Measurements from ENCODE around the gene OCEL1. TPM values are rescaled to one million over a fixed set of nuclear protein-coding genes. Genes with fewer than 3 reads are reported as not detected.

OCEL1 gene
- total and polyA plus RNA-seq, 2 of the 13 experiments (the other 11 are each of a cell fraction or from before 2014, with no cell fraction given) = 10.6 to 17.2 TPM

DNA sequence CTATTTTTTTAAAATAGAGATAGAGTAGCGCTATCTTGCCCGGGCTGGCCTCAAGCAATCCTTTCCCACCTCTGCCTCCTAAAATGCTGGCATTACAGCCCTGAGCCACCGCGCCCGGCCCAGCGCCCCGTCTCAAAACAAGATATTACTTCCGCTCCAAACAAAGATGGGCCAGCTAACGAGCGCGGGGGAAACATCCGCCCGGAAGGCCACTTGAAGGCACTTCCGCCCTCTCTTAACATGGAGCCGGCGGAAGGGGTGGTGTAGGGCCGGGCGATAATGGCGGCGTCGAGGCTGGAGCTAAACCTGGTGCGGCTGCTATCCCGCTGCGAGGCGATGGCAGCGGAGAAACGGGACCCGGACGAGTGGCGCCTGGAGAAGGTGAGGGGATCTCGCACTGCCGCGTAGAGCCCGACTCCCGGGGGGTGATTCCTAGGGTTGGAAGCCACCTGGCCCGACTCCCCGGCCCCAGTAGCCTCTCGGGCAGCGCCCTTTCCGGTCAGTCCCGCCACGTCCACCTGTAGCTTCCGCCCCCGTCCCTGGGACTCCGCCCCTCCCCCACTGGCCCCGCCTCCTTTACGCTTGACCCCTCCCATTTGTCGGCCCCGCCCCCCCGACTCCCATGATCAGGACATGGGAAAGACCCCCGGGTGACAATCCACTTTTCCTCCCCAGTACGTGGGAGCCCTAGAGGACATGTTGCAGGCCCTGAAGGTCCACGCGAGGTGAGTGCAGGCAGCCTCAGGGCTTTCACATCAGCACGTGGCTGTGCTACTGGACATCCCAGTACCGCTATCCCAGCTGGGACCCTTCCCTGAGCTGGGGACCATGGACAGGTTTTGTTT is 10.7 kb upstream of the OCEL1 start, which contains the start of gene USE1 (continued):
- TF ChIP-seq RNF219 (CRISPR knock-in tag; IDR thresholded peaks at IDR 0.05) (no peak; the same call in 1 of the 2 replicates), KLF11 (CRISPR knock-in tag; IDR thresholded peaks at IDR 0.05) (0 out of 2 replicates have a peak, but pooled peaks have one; percentile 7), ZNF782 (CRISPR knock-in tag; IDR thresholded peaks at IDR 0.05; ENCODE audit: borderline replicate concordance) (no peak), ZNF780A (CRISPR knock-in tag; IDR thresholded peaks at IDR 0.05) (no peak), MAFF (IDR thresholded peaks at IDR 0.05; ENCODE audit: low read depth, low read length) (no peak), ZNF546 (CRISPR knock-in tag; conservative IDR thresholded peaks at IDR 0.05) (no peak), RAD21 (CRISPR knock-in tag; IDR thresholded peaks at IDR 0.05) (peak; percentile 68), ZNF605 (CRISPR knock-in tag; IDR thresholded peaks at IDR 0.05) (peak; percentile 61; the same call in 1 of the 2 replicates), ZFP41 (CRISPR knock-in tag; IDR thresholded peaks at IDR 0.05; ENCODE audit: borderline replicate concordance) (no peak), PRDM15 (CRISPR knock-in tag; IDR thresholded peaks at IDR 0.05) (no peak), ZNF773 (CRISPR knock-in tag; IDR thresholded peaks at IDR 0.05; ENCODE audit: borderline replicate concordance) (no peak), SNAI1 (CRISPR knock-in tag; IDR thresholded peaks at IDR 0.05; ENCODE audit: borderline replicate concordance) (peak; percentile 76; the same call in 1 of the 2 replicates), ZNF672 (CRISPR knock-in tag; IDR thresholded peaks at IDR 0.05) (no peak), HIVEP1 (CRISPR knock-in tag; IDR thresholded peaks at IDR 0.05) (peak; percentile 64), TCF7 (IDR thresholded peaks at IDR 0.05; ENCODE audit: low read depth) (no peak)
- TF ChIP-seq, protein P1, sequence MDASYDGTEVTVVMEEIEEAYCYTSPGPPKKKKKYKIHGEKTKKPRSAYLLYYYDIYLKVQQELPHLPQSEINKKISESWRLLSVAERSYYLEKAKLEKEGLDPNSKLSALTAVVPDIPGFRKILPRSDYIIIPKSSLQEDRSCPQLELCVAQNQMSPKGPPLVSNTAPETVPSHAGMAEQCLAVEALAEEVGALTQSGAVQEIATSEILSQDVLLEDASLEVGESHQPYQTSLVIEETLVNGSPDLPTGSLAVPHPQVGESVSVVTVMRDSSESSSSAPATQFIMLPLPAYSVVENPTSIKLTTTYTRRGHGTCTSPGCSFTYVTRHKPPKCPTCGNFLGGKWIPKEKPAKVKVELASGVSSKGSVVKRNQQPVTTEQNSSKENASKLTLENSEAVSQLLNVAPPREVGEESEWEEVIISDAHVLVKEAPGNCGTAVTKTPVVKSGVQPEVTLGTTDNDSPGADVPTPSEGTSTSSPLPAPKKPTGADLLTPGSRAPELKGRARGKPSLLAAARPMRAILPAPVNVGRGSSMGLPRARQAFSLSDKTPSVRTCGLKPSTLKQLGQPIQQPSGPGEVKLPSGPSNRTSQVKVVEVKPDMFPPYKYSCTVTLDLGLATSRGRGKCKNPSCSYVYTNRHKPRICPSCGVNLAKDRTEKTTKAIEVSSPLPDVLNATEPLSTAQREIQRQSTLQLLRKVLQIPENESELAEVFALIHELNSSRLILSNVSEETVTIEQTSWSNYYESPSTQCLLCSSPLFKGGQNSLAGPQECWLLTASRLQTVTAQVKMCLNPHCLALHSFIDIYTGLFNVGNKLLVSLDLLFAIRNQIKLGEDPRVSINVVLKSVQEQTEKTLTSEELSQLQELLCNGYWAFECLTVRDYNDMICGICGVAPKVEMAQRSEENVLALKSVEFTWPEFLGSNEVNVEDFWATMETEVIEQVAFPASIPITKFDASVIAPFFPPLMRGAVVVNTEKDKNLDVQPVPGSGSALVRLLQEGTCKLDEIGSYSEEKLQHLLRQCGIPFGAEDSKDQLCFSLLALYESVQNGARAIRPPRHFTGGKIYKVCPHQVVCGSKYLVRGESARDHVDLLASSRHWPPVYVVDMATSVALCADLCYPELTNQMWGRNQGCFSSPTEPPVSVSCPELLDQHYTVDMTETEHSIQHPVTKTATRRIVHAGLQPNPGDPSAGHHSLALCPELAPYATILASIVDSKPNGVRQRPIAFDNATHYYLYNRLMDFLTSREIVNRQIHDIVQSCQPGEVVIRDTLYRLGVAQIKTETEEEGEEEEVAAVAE (CRISPR knock-in tag; IDR thresholded peaks at IDR 0.05; ENCODE audit: borderline replicate concordance) = peak; percentile 83
- TF ChIP-seq, protein P2, sequence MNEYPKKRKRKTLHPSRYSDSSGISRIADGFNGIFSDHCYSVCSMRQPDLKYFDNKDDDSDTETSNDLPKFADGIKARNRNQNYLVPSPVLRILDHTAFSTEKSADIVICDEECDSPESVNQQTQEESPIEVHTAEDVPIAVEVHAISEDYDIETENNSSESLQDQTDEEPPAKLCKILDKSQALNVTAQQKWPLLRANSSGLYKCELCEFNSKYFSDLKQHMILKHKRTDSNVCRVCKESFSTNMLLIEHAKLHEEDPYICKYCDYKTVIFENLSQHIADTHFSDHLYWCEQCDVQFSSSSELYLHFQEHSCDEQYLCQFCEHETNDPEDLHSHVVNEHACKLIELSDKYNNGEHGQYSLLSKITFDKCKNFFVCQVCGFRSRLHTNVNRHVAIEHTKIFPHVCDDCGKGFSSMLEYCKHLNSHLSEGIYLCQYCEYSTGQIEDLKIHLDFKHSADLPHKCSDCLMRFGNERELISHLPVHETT (CRISPR knock-in tag; conservative IDR thresholded peaks at IDR 0.05) = 0 out of 2 replicates have a peak, but pooled peaks have one; percentile 33

All from HepG2 (cell line).